Measurements from ENCODE around the gene SETD1A. TPM values are rescaled to one million over a fixed set of nuclear protein-coding genes. Genes with fewer than 3 reads are reported as not detected.

SETD1A gene
- total and polyA plus RNA-seq, 2 of the 8 experiments (the other 6 are each of a cell fraction or from before 2014, with no cell fraction given) = 4.8 to 29.0 TPM

- no peak overlapping the region for H2BK120ac ChIP-seq (replicated peaks; ENCODE audit: low read depth, low read length)
- H3K14ac ChIP-seq (ENCODE audit: insufficient read length) = no peak overlapping the region
- H3K27me3 ChIP-seq (replicated peaks in 1 of 4; ENCODE audit: control insufficient read depth in 3 of 4, extremely low read depth in 1 of 4, insufficient read depth in 3 of 4, low read length in 3 of 4) = no peaks in the 10 kb centered on the region
- H3K9me3 ChIP-seq (ENCODE audit: insufficient read depth in 2 of 2, low read depth in 1 of 2, low read length in 1 of 2) = no peaks in the 10 kb centered on the region
- no peak overlapping the region for H2BK12ac ChIP-seq (ENCODE audit: low read depth, low read length)
- H3K36me3 ChIP-seq (ENCODE audit: control insufficient read depth in 2 of 4, insufficient read depth in 4 of 4, low read length in 3 of 4) = peaks cover 21 to 52% (median 46%) of the 10 kb centered on the region in 4 experiments
- no peak overlapping the region for H3K4ac ChIP-seq (replicated peaks; ENCODE audit: insufficient read length, low read depth, low read length)
- peaks cover 1 to 19% of the 10 kb centered on the region in 2 experiments for H4K20me1 ChIP-seq (replicated peaks in 1 of 2; ENCODE audit: control insufficient read depth in 1 of 2, insufficient read depth in 2 of 2, low read length in 2 of 2)
- H3K18ac ChIP-seq (ENCODE audit: extremely low read depth, low read length) = no peak overlapping the region
- 90% methylated on average over 4 of the region's 4 CpGs; no CpG with 5 or more reads in 1 of the 2 experiments for WGBS, 2 experiments (ENCODE audit: extremely low coverage in 1 of 2, insufficient coverage in 1 of 2, insufficient read length in 1 of 2, insufficient replicate concordance in 2 of 2, low coverage in 1 of 2, low lambda C conversion rate in 2 of 2, missing lambda C conversion rate in 1 of 2)
- H3K4me1 ChIP-seq (replicated peaks in 1 of 4; ENCODE audit: control insufficient read depth in 3 of 4, insufficient read depth in 4 of 4, low read length in 3 of 4) = no peaks in the 10 kb centered on the region
- POLR2A ChIA-PET (ENCODE audit: partially characterized antibody) = interaction anchor here (1.0 to 2.3 kb wide), 3 partner anchors 9 to 12 kb away, joined by 3 to 10 read pairs (median 9); partner anchors contain the start of gene HSD3B7
- no peak overlapping the region for H4K8ac ChIP-seq (ENCODE audit: extremely low read depth, insufficient read depth, low read length)
- H3K9ac ChIP-seq (replicated peaks in 1 of 4; ENCODE audit: extremely low read depth in 1 of 4, low read depth in 3 of 4, low read length in 3 of 4) = no peak overlapping the region
- no peak overlapping the region for H3K27ac ChIP-seq (ENCODE audit: low read depth, low read length)
- no peak overlapping the region for H3K56ac ChIP-seq (replicated peaks; ENCODE audit: insufficient read length, low read depth, low read length)
- H3K23me2 ChIP-seq (ENCODE audit: low read depth, low read length) = peaks cover 2% of the 10 kb centered on the region; the same call in 1 of the 2 replicates
- H3K4me2 ChIP-seq (ENCODE audit: insufficient read depth in 1 of 2, low read depth in 2 of 2, low read length in 2 of 2) = no peak overlapping the region
- FAIRE-seq (no peak), DNase-seq (ENCODE audit: low read depth in 1 of 2, low spot score in 2 of 2) (no peak)
- no peak overlapping the region for H4K91ac ChIP-seq (replicated peaks; ENCODE audit: insufficient read length, low read length)
- no peaks in the 10 kb centered on the region; the same call in 1 of the 2 replicates for H3K79me1 ChIP-seq (ENCODE audit: low read depth, low read length)
- H3K79me2 ChIP-seq (ENCODE audit: control insufficient read depth in 1 of 2, insufficient read depth in 2 of 2, low read length in 2 of 2) = no peaks in the 10 kb centered on the region
- CTCF ChIA-PET (ENCODE audit: partially characterized antibody) = interaction anchor here (0.7 to 4.7 kb wide), 8 partner anchors 8 to 124 kb away, joined by 3 to 26 read pairs (median 4); no protein-coding TSS in a partner anchor
- no peak overlapping the region for H4K5ac ChIP-seq (ENCODE audit: insufficient read length, low read depth, low read length)
- H2AK5ac ChIP-seq (ENCODE audit: low read depth, low read length) = no peak overlapping the region
- H2AFZ ChIP-seq (ENCODE audit: low read length) = no peak overlapping the region
- no peak overlapping the region for H2BK15ac ChIP-seq (ENCODE audit: low read length)
- H2BK5ac ChIP-seq (ENCODE audit: low read depth, low read length) = no peak overlapping the region
- no peak overlapping the region for H2BK20ac ChIP-seq (ENCODE audit: low read length)
- no peak overlapping the region for H3K4me3 ChIP-seq (ENCODE audit: extremely low read depth in 1 of 4, insufficient read depth in 2 of 4, low read depth in 3 of 4, low read length in 4 of 4)
- no peak overlapping the region for H3K23ac ChIP-seq (ENCODE audit: insufficient read length)
- no peak for TF ChIP-seq PHF8 (conservative IDR thresholded peaks at IDR 0.05; ENCODE audit: low read depth, low read length)
- no peak for TF ChIP-seq RAD21 (IDR thresholded peaks at IDR 0.05 in 1 of 2, conservative IDR thresholded peaks at IDR 0.05 in 1 of 2; ENCODE audit: low read depth in 2 of 2, low read length in 2 of 2)
- no peak for TF ChIP-seq GABPA (IDR thresholded peaks at IDR 0.05; ENCODE audit: borderline replicate concordance, insufficient read depth, low read length)
- TF ChIP-seq RBBP5 (IDR thresholded peaks at IDR 0.05; ENCODE audit: borderline replicate concordance, low read depth, low read length) = no peak
- TF ChIP-seq JUN (IDR thresholded peaks at IDR 0.05; ENCODE audit: low read depth, low read length) = no peak
- TF ChIP-seq HDAC6 (IDR thresholded peaks at IDR 0.05; ENCODE audit: low read depth, low read length) = no peak
- TF ChIP-seq MAFK (IDR thresholded peaks at IDR 0.05; ENCODE audit: low read depth, low read length) = no peak
- no peak for TF ChIP-seq RFX5 (IDR thresholded peaks at IDR 0.05; ENCODE audit: borderline replicate concordance, low read depth, low read length)
- no peak for TF ChIP-seq GTF2F1 (IDR thresholded peaks at IDR 0.05; ENCODE audit: borderline replicate concordance, low read depth, low read length)
- TF ChIP-seq HDAC2 (IDR thresholded peaks at IDR 0.05; ENCODE audit: borderline replicate concordance in 1 of 2, low read depth in 2 of 2, low read length in 2 of 2) = no peak
- TF ChIP-seq CEBPB (IDR thresholded peaks at IDR 0.05; ENCODE audit: low read depth, low read length) = no peak
- no peak for TF ChIP-seq CBX5 (IDR thresholded peaks at IDR 0.05; ENCODE audit: low read depth, low read length)
- no peak for TF ChIP-seq EP300 (IDR thresholded peaks at IDR 0.05; ENCODE audit: borderline replicate concordance in 1 of 2, low read depth in 2 of 2, low read length in 2 of 2)
These were observed 18.9 kb downstream of the SETD1A start for GRCh38 chr16:30976486-30976885.

Data from H1 (cell line).